GM23338 (cell line): Measurements from ENCODE around the gene MYCBP2. TPM values are rescaled to one million over a fixed set of nuclear protein-coding genes. Genes with fewer than 3 reads are reported as not detected.

Source experiments
- ATAC-seq: fragments of 200-7000 bp; cut with Tn5 transposase; 3 replicates; pipeline ENCODE4 v1.9.1; 2020
- DNase-seq: peaks from one replicate; pipeline ENCODE4 v3.0.0-alpha.2; 2015; ENCODE audit warnings: low spot score
- H2AFZ ChIP-seq: fragments of 200-600 bp; sonication (generic); 2 replicates; pipeline ENCODE4 v1.8.0; 2016; ENCODE audit warnings: antibody characterized with exemption, mild to moderate bottlenecking, moderate library complexity
- H3F3A ChIP-seq: fragments of 200-600 bp; sonication (generic); replicated peaks from 2 replicates; pipeline ENCODE4 v1.8.0; 2017; ENCODE audit warnings: antibody characterized with exemption, mixed run types, low read depth
- H3K27ac ChIP-seq: fragments of 200-600 bp; sonication (generic); 2 replicates; pipeline ENCODE4 v1.6.1; 2016; ENCODE audit warnings: low read depth
- H3K27me3 ChIP-seq: fragments of 200-600 bp; sonication (generic); 2 replicates; pipeline ENCODE4 v1.8.0; 2016; ENCODE audit warnings: mild to moderate bottlenecking, mixed run types, moderate library complexity; ENCODE audit not compliant: insufficient read depth
- H3K36me3 ChIP-seq: fragments of 200-600 bp; sonication (generic); 2 replicates; pipeline ENCODE4 v1.8.0; 2016; ENCODE audit warnings: mild to moderate bottlenecking; ENCODE audit not compliant: insufficient read depth
- H3K4me1 ChIP-seq: fragments of 200-600 bp; sonication (generic); 2 replicates; pipeline ENCODE4 v1.8.0; 2016; ENCODE audit warnings: mild to moderate bottlenecking, moderate library complexity; ENCODE audit not compliant: insufficient read depth
- H3K4me2 ChIP-seq: fragments of 200-600 bp; sonication (generic); 2 replicates; pipeline ENCODE4 v1.7.1; 2017; ENCODE audit warnings: mixed run types
- H3K4me3 ChIP-seq: fragments of 200-600 bp; sonication (generic); 2 replicates; pipeline ENCODE4 v1.6.1; 2016; ENCODE audit warnings: mixed run types
- H3K79me2 ChIP-seq: fragments of 200-600 bp; sonication (generic); replicated peaks from 2 replicates; pipeline ENCODE4 v1.8.0; 2017; ENCODE audit warnings: mild to moderate bottlenecking; ENCODE audit not compliant: insufficient read depth
- H3K9me2 ChIP-seq: fragments of 200-600 bp; sonication (generic); 2 replicates; pipeline ENCODE4 v1.8.0; 2017; ENCODE audit not compliant: insufficient read depth
- H4K20me1 ChIP-seq: fragments of 200-600 bp; sonication (generic); replicated peaks from 2 replicates; pipeline ENCODE4 v1.8.0; 2017; ENCODE audit warnings: mild to moderate bottlenecking; ENCODE audit not compliant: insufficient read depth
- H3K27ac Mint-ChIP-seq: 2 replicates; pipeline ENCODE4 v1.8.0; 2020; ENCODE audit warnings: inconsistent platforms, mild to moderate bottlenecking, moderate library complexity, mixed read lengths
- H3K27me3 Mint-ChIP-seq: 3 replicates; pipeline ENCODE4 v1.8.0; 2022; ENCODE audit warnings: low read depth, mild to moderate bottlenecking, moderate library complexity, mixed read lengths, inconsistent platforms; ENCODE audit not compliant: insufficient read depth, poor library complexity
- H3K36me3 Mint-ChIP-seq: 3 replicates; pipeline ENCODE4 v1.8.0; 2021; ENCODE audit warnings: low read depth, mild to moderate bottlenecking, inconsistent platforms, moderate library complexity, mixed read lengths
- H3K4me1 Mint-ChIP-seq: 3 replicates; pipeline ENCODE4 v1.8.0; 2020; ENCODE audit warnings: mild to moderate bottlenecking, inconsistent platforms, mixed read lengths
- H3K4me3 Mint-ChIP-seq: 3 replicates; pipeline ENCODE4 v1.8.0; 2021; ENCODE audit warnings: moderate library complexity, mild to moderate bottlenecking, inconsistent platforms, mixed read lengths
- H3K9me3 Mint-ChIP-seq: 3 replicates; pipeline ENCODE4 v1.8.0; 2020; ENCODE audit warnings: moderate library complexity, mild to moderate bottlenecking, inconsistent platforms, mixed read lengths
- EZH2 ChIP-seq: fragments of 200-600 bp; sonication (generic); IDR thresholded peaks from one replicate; pipeline ENCODE4 v1.8.0; 2017; ENCODE audit warnings: antibody characterized with exemption, mild to moderate bottlenecking, low read depth; ENCODE audit not compliant: unreplicated experiment
- EZH2phosphoT487 ChIP-seq: fragments of 200-600 bp; sonication (generic); IDR thresholded peaks from one replicate; pipeline ENCODE4 v1.8.1; 2018; ENCODE audit warnings: antibody characterized with exemption; ENCODE audit not compliant: unreplicated experiment
- JUNB ChIP-seq: IDR thresholded peaks from one replicate; pipeline ENCODE4 v1.6.1; 2016; ENCODE audit warnings: antibody characterized with exemption; ENCODE audit not compliant: unreplicated experiment
- NANOG ChIP-seq: IDR thresholded peaks from 2 replicates; pipeline ENCODE4 v1.6.1; 2016; ENCODE audit warnings: antibody characterized with exemption, borderline replicate concordance
- POLR2AphosphoS5 ChIP-seq: IDR thresholded peaks from 2 replicates; pipeline ENCODE4 v1.6.1; 2016; ENCODE audit warnings: antibody characterized with exemption, low read depth
- STAT1 ChIP-seq: IDR thresholded peaks from one replicate; pipeline ENCODE4 v1.6.1; 2016; ENCODE audit warnings: antibody characterized with exemption; ENCODE audit not compliant: unreplicated experiment
- ZNF114 ChIP-seq: fragments of 250-450 bp; sonication (Bioruptor Pico); IDR thresholded peaks from 2 replicates; pipeline ENCODE4 v1.5.0; 2020; ENCODE audit warnings: mild to moderate bottlenecking, moderate library complexity
- ZNF331 ChIP-seq: fragments of 250-450 bp; sonication (Bioruptor Pico); IDR thresholded peaks from 2 replicates; pipeline ENCODE4 v1.5.0; 2020; ENCODE audit warnings: low read depth, mild to moderate bottlenecking, moderate library complexity
- polyA plus RNA-seq: library from polyadenylated mRNA; unstranded; fragments of >200 nt; fragmentation: Nextera tagmentation; extraction: Ambion mirVana; gene quantifications from 2 replicates; pipeline ENCODE4 v1.2.1, GENCODE V29; 2016
- total RNA-seq: library from RNA; depleted of rRNA; stranded (reverse); fragments of >200 nt; shearing (Covaris generic); gene quantifications from 2 replicates; pipeline ENCODE4 v1.2.3, GENCODE V29; 2014
- TF ChIP-seq, protein P1 (sequence below): IDR thresholded peaks from 2 replicates; pipeline ENCODE4 v1.6.1; 2016; ENCODE audit warnings: antibody characterized with exemption
- TF ChIP-seq, protein P2 (sequence below), 2 experiments: fragments of 200-600 bp in 1 of 2; sonication (generic) in 1 of 2; conservative IDR thresholded peaks; 2 replicates each; pipeline versions ENCODE4 v1.5.1 to v1.6.1; 2016 to 2017; ENCODE audit warnings: antibody characterized with exemption in 2 of 2, low read depth in 2 of 2, mild to moderate bottlenecking in 2 of 2, moderate library complexity in 1 of 2

MYCBP2 gene
- total and polyA plus RNA-seq, 2 experiments from 2014 or later = 54.6 to 77.2 TPM

DNA sequence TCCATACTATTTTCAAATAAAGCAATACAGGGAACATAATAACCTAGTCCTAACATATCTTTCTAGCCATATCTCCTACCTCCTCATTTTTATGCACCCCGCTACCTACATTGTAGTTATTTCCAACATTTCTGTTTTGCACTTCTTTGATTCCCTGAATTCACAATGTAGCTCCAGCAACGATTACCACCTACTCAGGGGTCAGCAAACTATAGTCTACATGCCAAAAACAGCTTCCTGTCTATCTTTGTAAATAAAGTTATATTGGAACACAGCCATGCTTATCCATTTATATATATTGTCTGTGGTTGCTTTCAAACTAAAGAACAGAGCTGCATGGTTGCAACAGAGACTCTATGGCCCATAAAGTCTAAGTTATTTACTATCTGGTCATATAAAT, 16.7 kb downstream of the MYCBP2 start (continued):
- TF ChIP-seq, protein P1, sequence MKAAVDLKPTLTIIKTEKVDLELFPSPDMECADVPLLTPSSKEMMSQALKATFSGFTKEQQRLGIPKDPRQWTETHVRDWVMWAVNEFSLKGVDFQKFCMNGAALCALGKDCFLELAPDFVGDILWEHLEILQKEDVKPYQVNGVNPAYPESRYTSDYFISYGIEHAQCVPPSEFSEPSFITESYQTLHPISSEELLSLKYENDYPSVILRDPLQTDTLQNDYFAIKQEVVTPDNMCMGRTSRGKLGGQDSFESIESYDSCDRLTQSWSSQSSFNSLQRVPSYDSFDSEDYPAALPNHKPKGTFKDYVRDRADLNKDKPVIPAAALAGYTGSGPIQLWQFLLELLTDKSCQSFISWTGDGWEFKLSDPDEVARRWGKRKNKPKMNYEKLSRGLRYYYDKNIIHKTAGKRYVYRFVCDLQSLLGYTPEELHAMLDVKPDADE = no peak

DNA sequence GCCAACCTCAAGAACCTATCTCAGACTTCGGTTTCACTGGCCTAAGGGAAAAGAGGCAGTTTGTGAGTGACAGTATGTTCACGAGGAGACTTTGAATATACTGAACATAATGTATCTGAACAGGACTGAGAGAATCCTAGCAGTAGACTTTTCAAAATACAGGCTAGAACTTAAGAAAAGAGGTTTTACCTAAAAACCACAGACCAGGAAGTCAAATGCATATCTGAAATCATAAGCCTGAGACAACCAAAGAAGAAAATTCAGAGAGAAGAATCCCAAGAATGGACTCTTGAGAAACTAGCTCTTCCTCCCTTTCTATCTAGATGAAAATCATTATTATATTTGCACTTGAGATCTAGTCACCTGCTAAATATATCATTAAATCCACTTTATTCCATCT, 17.6 kb downstream of the MYCBP2 start:
- no peak overlapping the region for H3K27ac Mint-ChIP-seq

DNA sequence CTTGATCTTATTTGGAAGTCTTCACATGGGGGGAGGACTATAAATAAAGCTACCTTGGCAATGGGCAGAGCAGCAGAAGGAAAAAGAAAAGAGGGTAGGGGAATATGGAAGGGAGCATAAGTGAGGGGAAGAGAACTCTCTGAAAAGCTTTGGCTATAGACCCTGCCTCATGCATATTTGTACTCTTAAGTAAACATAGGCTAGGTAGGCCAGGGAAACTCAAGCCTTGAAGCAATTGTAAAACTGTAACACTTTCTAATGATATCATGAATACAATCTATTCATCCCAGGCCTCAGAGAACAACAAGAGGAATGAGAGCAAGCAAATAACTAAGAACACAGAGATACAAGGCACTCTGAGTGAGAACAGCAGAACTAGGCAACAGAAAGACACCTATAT, 20.4 kb downstream of the MYCBP2 start:
- Histone ChIP-seq H3K4me1 (peaks cover 50% of the 10 kb centered on the region), H3K27ac (peak overlapping the region; percentile 57; the same call in 1 of the 2 replicates), H2AFZ (no peak overlapping the region), H3K27me3 (no peaks in the 10 kb centered on the region), H4K20me1 (no peaks in the 10 kb centered on the region), H3K79me2 (peaks cover 98% of the 10 kb centered on the region), H3K4me2 (peak overlapping the region; percentile 27), H3K36me3 (no peaks in the 10 kb centered on the region), H3K4me3 (no peak overlapping the region), H3F3A (no peaks in the 10 kb centered on the region), H3K9me2 (no peaks in the 10 kb centered on the region)
- H3K27ac Mint-ChIP-seq = peak overlapping the region; percentile 13; the same call in 1 of the 2 replicates
- no peaks in the 10 kb centered on the region for H3K36me3 Mint-ChIP-seq
- peak; percentile 40; the same call in 2 of the 3 replicates for ATAC-seq
- DNase-seq = no peak
- H3K4me1 Mint-ChIP-seq = peaks cover 68% of the 10 kb centered on the region
- peaks cover 1% of the 10 kb centered on the region for H3K27me3 Mint-ChIP-seq
- no peak overlapping the region for H3K4me3 Mint-ChIP-seq
- H3K9me3 Mint-ChIP-seq = no peaks in the 10 kb centered on the region; the same call in 2 of the 3 replicates
- TF ChIP-seq STAT1 (no peak), EZH2phosphoT487 (no peak), ZNF114 (CRISPR knock-in tag) (no peak), NANOG (no peak), EZH2 (no peak), JUNB (no peak)
- TF ChIP-seq, protein P1 = no peak

More for the DNA sequence above, 17.6 kb downstream of the MYCBP2 start:
- peaks cover 1% of the 10 kb centered on the region for H3K27me3 Mint-ChIP-seq
- 0 out of 2 replicates have a peak overlapping the region, but pooled peaks have one; percentile 30 for H3K4me2 ChIP-seq
- TF ChIP-seq POLR2AphosphoS5 (no peak), STAT1 (no peak), ZNF331 (CRISPR knock-in tag) (no peak)
- TF ChIP-seq, protein P2, sequence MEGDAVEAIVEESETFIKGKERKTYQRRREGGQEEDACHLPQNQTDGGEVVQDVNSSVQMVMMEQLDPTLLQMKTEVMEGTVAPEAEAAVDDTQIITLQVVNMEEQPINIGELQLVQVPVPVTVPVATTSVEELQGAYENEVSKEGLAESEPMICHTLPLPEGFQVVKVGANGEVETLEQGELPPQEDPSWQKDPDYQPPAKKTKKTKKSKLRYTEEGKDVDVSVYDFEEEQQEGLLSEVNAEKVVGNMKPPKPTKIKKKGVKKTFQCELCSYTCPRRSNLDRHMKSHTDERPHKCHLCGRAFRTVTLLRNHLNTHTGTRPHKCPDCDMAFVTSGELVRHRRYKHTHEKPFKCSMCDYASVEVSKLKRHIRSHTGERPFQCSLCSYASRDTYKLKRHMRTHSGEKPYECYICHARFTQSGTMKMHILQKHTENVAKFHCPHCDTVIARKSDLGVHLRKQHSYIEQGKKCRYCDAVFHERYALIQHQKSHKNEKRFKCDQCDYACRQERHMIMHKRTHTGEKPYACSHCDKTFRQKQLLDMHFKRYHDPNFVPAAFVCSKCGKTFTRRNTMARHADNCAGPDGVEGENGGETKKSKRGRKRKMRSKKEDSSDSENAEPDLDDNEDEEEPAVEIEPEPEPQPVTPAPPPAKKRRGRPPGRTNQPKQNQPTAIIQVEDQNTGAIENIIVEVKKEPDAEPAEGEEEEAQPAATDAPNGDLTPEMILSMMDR (conservative IDR thresholded peaks at IDR 0.05; ENCODE audit: low read depth in 2 of 2) = no peak
- no peak overlapping the region for H3K4me3 ChIP-seq
- no peaks in the 10 kb centered on the region for H3K36me3 ChIP-seq
- H4K20me1 ChIP-seq = no peaks in the 10 kb centered on the region
- H3K4me1 ChIP-seq = peaks cover 69% of the 10 kb centered on the region
- H2AFZ ChIP-seq = no peak overlapping the region
- H3K36me3 Mint-ChIP-seq = no peaks in the 10 kb centered on the region
- DNase-seq (no peak), ATAC-seq (no peak)
- peaks cover 97% of the 10 kb centered on the region for H3K79me2 ChIP-seq
- no peaks in the 10 kb centered on the region for H3K27me3 ChIP-seq
- H3K4me1 Mint-ChIP-seq = peaks cover 75% of the 10 kb centered on the region
- no peak overlapping the region for H3K4me3 Mint-ChIP-seq
- H3K9me2 ChIP-seq = no peaks in the 10 kb centered on the region
- H3K9me3 Mint-ChIP-seq = no peaks in the 10 kb centered on the region; the same call in 2 of the 3 replicates
- H3F3A ChIP-seq = no peaks in the 10 kb centered on the region
- H3K27ac ChIP-seq = no peak overlapping the region
